ENCODE data around the gene RAPH1. TPM values are rescaled to one million over a fixed set of nuclear protein-coding genes. Genes with fewer than 3 reads are reported as not detected.

RAPH1 gene
- polyA plus RNA-seq, 1 donor from 2014 or later = 13.9 TPM

- H3K79me2 ChIP-seq (replicated peaks; ENCODE audit: insufficient read depth, low read length) = no peaks in the 10 kb centered on the region
- H3K9ac ChIP-seq (ENCODE audit: low read length) = no peak overlapping the region
- no peaks in the 10 kb centered on the region for H3K9me2 ChIP-seq (ENCODE audit: insufficient read depth, low read length)
- no peak overlapping the region for H2AFZ ChIP-seq (ENCODE audit: low read depth, low read length)
- H3K4me2 ChIP-seq (ENCODE audit: low read length) = no peak overlapping the region
- H3K27me3 ChIP-seq (ENCODE audit: insufficient read depth, low read depth, low read length) = no peaks in the 10 kb centered on the region
- TF ChIP-seq SMC3 (conservative IDR thresholded peaks at IDR 0.05; ENCODE audit: poor library complexity) (no peak), EP300 (conservative IDR thresholded peaks at IDR 0.05; ENCODE audit: poor library complexity, severe bottlenecking) (no peak), TAF1 (IDR thresholded peaks at IDR 0.05; ENCODE audit: low read depth) (no peak), CTCF (IDR thresholded peaks at IDR 0.05; ENCODE audit: poor library complexity, severe bottlenecking) (no peak), RAD21 (conservative IDR thresholded peaks at IDR 0.05) (no peak), MXI1 (conservative IDR thresholded peaks at IDR 0.05; ENCODE audit: poor library complexity, severe bottlenecking) (no peak), EZH2 (IDR thresholded peaks at IDR 0.05; ENCODE audit: borderline replicate concordance, insufficient read depth, low read length, poor library complexity, severe bottlenecking) (no peak), POLR2AphosphoS5 (IDR thresholded peaks at IDR 0.05) (no peak), REST (IDR thresholded peaks at IDR 0.05; ENCODE audit: borderline replicate concordance) (no peak)
- peaks cover 23% of the 10 kb centered on the region for H3K36me3 ChIP-seq (ENCODE audit: insufficient read depth, low read length)
- H3K4me3 ChIP-seq (ENCODE audit: low read length) = no peak overlapping the region
- no peak overlapping the region for H3K27ac ChIP-seq (ENCODE audit: low read length)
- no peaks in the 10 kb centered on the region for H3F3A ChIP-seq (ENCODE audit: insufficient read depth, low read length, poor library complexity, severe bottlenecking)
- H3K9me3 ChIP-seq (ENCODE audit: low read length) = no peaks in the 10 kb centered on the region
- no peaks in the 10 kb centered on the region for H4K20me1 ChIP-seq (ENCODE audit: insufficient read depth)
These were observed 83.4 kb downstream of the RAPH1 start for GRCh38 chr2:203451689-203452088.

GRCh38 chr2:203451011-203451410 is 84.1 kb downstream of the RAPH1 start:
- Histone ChIP-seq H2AFZ (ENCODE audit: low read depth, low read length) (no peak overlapping the region), H3K9me3 (ENCODE audit: low read length) (no peaks in the 10 kb centered on the region), H4K20me1 (ENCODE audit: insufficient read depth) (no peaks in the 10 kb centered on the region), H3K9ac (ENCODE audit: low read length) (no peak overlapping the region), H3K79me2 (replicated peaks; ENCODE audit: insufficient read depth, low read length) (no peaks in the 10 kb centered on the region), H3K36me3 (ENCODE audit: insufficient read depth, low read length) (peaks cover 25% of the 10 kb centered on the region), H3K9me2 (ENCODE audit: insufficient read depth, low read length) (no peaks in the 10 kb centered on the region), H3K27me3 (ENCODE audit: insufficient read depth, low read depth, low read length) (no peaks in the 10 kb centered on the region), H3K4me3 (ENCODE audit: low read length) (no peak overlapping the region), H3F3A (ENCODE audit: insufficient read depth, low read length, poor library complexity, severe bottlenecking) (no peaks in the 10 kb centered on the region), H3K4me2 (ENCODE audit: low read length) (no peak overlapping the region), H3K27ac (ENCODE audit: low read length) (no peak overlapping the region)
- TF ChIP-seq TAF1 (IDR thresholded peaks at IDR 0.05; ENCODE audit: low read depth) = no peak
- TF ChIP-seq CTCF (IDR thresholded peaks at IDR 0.05; ENCODE audit: poor library complexity, severe bottlenecking) = no peak
- TF ChIP-seq EP300 (conservative IDR thresholded peaks at IDR 0.05; ENCODE audit: poor library complexity, severe bottlenecking) = no peak
- no peak for TF ChIP-seq EZH2 (IDR thresholded peaks at IDR 0.05; ENCODE audit: borderline replicate concordance, insufficient read depth, low read length, poor library complexity, severe bottlenecking)
- TF ChIP-seq REST (IDR thresholded peaks at IDR 0.05; ENCODE audit: borderline replicate concordance) = no peak
- no peak for TF ChIP-seq MXI1 (conservative IDR thresholded peaks at IDR 0.05; ENCODE audit: poor library complexity, severe bottlenecking)
- TF ChIP-seq RAD21 (conservative IDR thresholded peaks at IDR 0.05) = no peak
- TF ChIP-seq POLR2AphosphoS5 (IDR thresholded peaks at IDR 0.05) = no peak
- no peak for TF ChIP-seq SMC3 (conservative IDR thresholded peaks at IDR 0.05; ENCODE audit: poor library complexity)
